ENCODE results near the gene YTHDC1.

GRCh38 chr4:68390205-68390935 lies 40.5 kb upstream of the YTHDC1 start:
- TF ChIP-seq, protein P1, sequence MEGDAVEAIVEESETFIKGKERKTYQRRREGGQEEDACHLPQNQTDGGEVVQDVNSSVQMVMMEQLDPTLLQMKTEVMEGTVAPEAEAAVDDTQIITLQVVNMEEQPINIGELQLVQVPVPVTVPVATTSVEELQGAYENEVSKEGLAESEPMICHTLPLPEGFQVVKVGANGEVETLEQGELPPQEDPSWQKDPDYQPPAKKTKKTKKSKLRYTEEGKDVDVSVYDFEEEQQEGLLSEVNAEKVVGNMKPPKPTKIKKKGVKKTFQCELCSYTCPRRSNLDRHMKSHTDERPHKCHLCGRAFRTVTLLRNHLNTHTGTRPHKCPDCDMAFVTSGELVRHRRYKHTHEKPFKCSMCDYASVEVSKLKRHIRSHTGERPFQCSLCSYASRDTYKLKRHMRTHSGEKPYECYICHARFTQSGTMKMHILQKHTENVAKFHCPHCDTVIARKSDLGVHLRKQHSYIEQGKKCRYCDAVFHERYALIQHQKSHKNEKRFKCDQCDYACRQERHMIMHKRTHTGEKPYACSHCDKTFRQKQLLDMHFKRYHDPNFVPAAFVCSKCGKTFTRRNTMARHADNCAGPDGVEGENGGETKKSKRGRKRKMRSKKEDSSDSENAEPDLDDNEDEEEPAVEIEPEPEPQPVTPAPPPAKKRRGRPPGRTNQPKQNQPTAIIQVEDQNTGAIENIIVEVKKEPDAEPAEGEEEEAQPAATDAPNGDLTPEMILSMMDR (conservative IDR thresholded peaks at IDR 0.05; ENCODE audit: low read length) = no peak
- TF ChIP-seq EZH2phosphoT487 (IDR thresholded peaks at IDR 0.05; ENCODE audit: borderline replicate concordance) = no peak

Measured in Loucy (cell line).